ENCODE data around the gene AHCYL2. TPM values are rescaled to one million over a fixed set of nuclear protein-coding genes. Genes with fewer than 3 reads are reported as not detected.

Gene AHCYL2
- total RNA-seq, 1 experiment from 2014 or later: 23.2 TPM

GRCh38 chr7:129341816-129342806, 117.3 kb downstream of the AHCYL2 start:
- H2BK5ac ChIP-seq (ENCODE audit: insufficient read length, low read length): no peak overlapping the region
- no peak overlapping the region for H2AFZ ChIP-seq (ENCODE audit: low read length)
- no peak overlapping the region for H2BK12ac ChIP-seq (ENCODE audit: insufficient read length, low read depth, low read length)
- H3K27me3 ChIP-seq (ENCODE audit: insufficient read depth, low read length): no peaks in the 10 kb centered on the region
- H3K14ac ChIP-seq (ENCODE audit: insufficient read depth, low read length): no peak overlapping the region
- H3T11ph ChIP-seq (ENCODE audit: low read length): no peak overlapping the region
- no peak for DNase-seq
- Mint-ChIP-seq H3K4me1 (peaks cover 17 to 18% of the 10 kb centered on the region in 2 experiments), H3K27me3 (ENCODE audit: low read depth) (no peaks in the 10 kb centered on the region), H3K36me3 (ENCODE audit: insufficient read depth in 1 of 3, low read depth in 3 of 3) (no peaks in the 10 kb centered on the region; a peak in 1 of 7 replicates), H3K4me3 (no peak overlapping the region), H3K27ac (peak overlapping the region in 1 of 3 experiments; percentile 21; a peak in 1 of 7 replicates), H3K9me3 (no peaks in the 10 kb centered on the region)
- H3K4me2 ChIP-seq (ENCODE audit: insufficient read depth, insufficient read length, low read length): no peak overlapping the region
- H4K5ac ChIP-seq (ENCODE audit: insufficient read length, low read depth, low read length): no peak overlapping the region
- no peak overlapping the region for H3K23ac ChIP-seq (ENCODE audit: insufficient read length, low read depth, low read length)
- no peak overlapping the region for H3K4ac ChIP-seq (ENCODE audit: low read depth, low read length)
- no peaks in the 10 kb centered on the region for H4K20me1 ChIP-seq (ENCODE audit: control insufficient read depth, insufficient read depth, insufficient read length)
- no peaks in the 10 kb centered on the region for H3K79me2 ChIP-seq (ENCODE audit: insufficient read depth, low read length)
- no peak overlapping the region for H2BK120ac ChIP-seq (ENCODE audit: low read depth, low read length, poor library complexity, severe bottlenecking)
- H3K9ac ChIP-seq (ENCODE audit: extremely low read depth, insufficient read length, low read length): no peak overlapping the region
- no peak overlapping the region for H3K18ac ChIP-seq (ENCODE audit: insufficient read length, low read depth, low read length)
- H3K79me1 ChIP-seq (ENCODE audit: insufficient read depth, low read depth, low read length, poor library complexity, severe bottlenecking): no peaks in the 10 kb centered on the region
- TF ChIP-seq CTCF (conservative IDR thresholded peaks at IDR 0.05): no peak
- no CpG with 5 or more reads among the region's 3 CpGs for WGBS (ENCODE audit: extremely low coverage, insufficient read length, low lambda C conversion rate)
- H4K8ac ChIP-seq (replicated peaks; ENCODE audit: insufficient read length, low read depth, low read length): no peak overlapping the region
- no peaks in the 10 kb centered on the region for H3K23me2 ChIP-seq (ENCODE audit: insufficient read length, low read depth, low read length, poor library complexity, severe bottlenecking)
- H4K91ac ChIP-seq (ENCODE audit: insufficient read length, low read depth, low read length): no peak overlapping the region
- H2AK5ac ChIP-seq (ENCODE audit: insufficient read length, low read length): no peak overlapping the region
- no peak overlapping the region for H3K56ac ChIP-seq (ENCODE audit: insufficient read length, low read depth, low read length)
- H2BK15ac ChIP-seq (ENCODE audit: low read depth, low read length): no peak overlapping the region
- H3K9me3 ChIP-seq (ENCODE audit: control insufficient read depth, low read depth, low read length): no peaks in the 10 kb centered on the region
- H3K27ac ChIP-seq (ENCODE audit: insufficient read length, low read depth, low read length): no peak overlapping the region
- no peak overlapping the region for H2BK20ac ChIP-seq (ENCODE audit: low read depth, low read length, poor library complexity, severe bottlenecking)
- peaks cover 8% of the 10 kb centered on the region; the same call in 1 of the 2 replicates for H3K4me1 ChIP-seq (ENCODE audit: insufficient read depth, low read length)

Data from H9 (cell line).